HG02759 (cell line): Measurements from ENCODE around the gene NOP16.
"Not testable (repeated sequence)": the region's sequence is repeated elsewhere in the genome, so short reads cannot be mapped to it uniquely, and the experiment has no call there.

Source experiments
- ATAC-seq: cut with Tn5 transposase; IDR thresholded peaks from one replicate; pipeline ENCODE4 v1.9.1; 2021; ENCODE audit warnings: mild to moderate bottlenecking, moderate library complexity; ENCODE audit not compliant: unreplicated experiment

NOP16 gene

GRCh38 chr5:176410486-176411180 lies 22.2 kb upstream of the NOP16 start:
- ATAC-seq: no peak

- ATAC-seq: no peak
Measured at GRCh38 chr5:176409765-176410164, 21.4 kb upstream of the NOP16 start.

GRCh38 chr5:176408590-176408989 lies 20.2 kb upstream of the NOP16 start:
- no peak for ATAC-seq

GRCh38 chr5:176408252-176408573 lies 19.8 kb upstream of the NOP16 start:
- not testable (repeated sequence) for ATAC-seq

- no peak for ATAC-seq
Measured at GRCh38 chr5:176407456-176408251, 19.3 kb upstream of the NOP16 start.

- ATAC-seq: no peak
Measured at GRCh38 chr5:176406436-176407052, 18.1 kb upstream of the NOP16 start.

- ATAC-seq: no peak
Measured at GRCh38 chr5:176405656-176406435, 17.4 kb upstream of the NOP16 start.

GRCh38 chr5:176401281-176402205 lies 13.1 kb upstream of the NOP16 start:
- no peak for ATAC-seq

GRCh38 chr5:176400382-176401156 lies 12.2 kb upstream of the NOP16 start:
- ATAC-seq: no peak

- no peak for ATAC-seq
Measured at GRCh38 chr5:176397736-176398420, 9.5 kb upstream of the NOP16 start.

- no peak for ATAC-seq
Measured at GRCh38 chr5:176396330-176396729, 7.9 kb upstream of the NOP16 start.

- no peak for ATAC-seq
Measured at GRCh38 chr5:176394881-176395675, 6.7 kb upstream of the NOP16 start.

GRCh38 chr5:176394096-176394495 lies 5.7 kb upstream of the NOP16 start:
- ATAC-seq: no peak

- no peak for ATAC-seq
Measured at GRCh38 chr5:176392526-176392925, 4.1 kb upstream of the NOP16 start.

GRCh38 chr5:176391999-176392398 lies 3.6 kb upstream of the NOP16 start:
- ATAC-seq: no peak

- no peak for ATAC-seq
Measured at GRCh38 chr5:176391479-176391878, 3.1 kb upstream of the NOP16 start.

GRCh38 chr5:176389135-176390123 lies 1.0 kb upstream of the NOP16 start:
- peak; percentile 29 for ATAC-seq
